Stimulated activated CD8-positive, alpha-beta memory T cell treated with anti-CD3 and anti-CD28 coated beads, Interleukin-12 subunit alpha, Interleukin-12 subunit beta, amount 100 ng/mL, for 4 hours (primary cell): ENCODE measurements around the gene PWWP2A.
"Not testable (repeated sequence)": the region's sequence is repeated elsewhere in the genome, so short reads cannot be mapped to it uniquely, and the experiment has no call there.

ENCODE experiments used
- DNase-seq: peaks from one replicate; pipeline ENCODE4 v3.0.0-alpha.2; 2020; ENCODE audit warnings: low read depth

PWWP2A gene

GRCh38 chr5:160119142-160119904 is at the start of gene PWWP2A:
PWWP2A (minus strand) TSS chr5:160119450; CDS start chr5:160119388, 62 bp downstream.
- peak; percentile 91 for DNase-seq

- DNase-seq: no peak
Observed at GRCh38 chr5:160167624-160168165, 48.4 kb upstream of the PWWP2A start.

GRCh38 chr5:160166973-160167623 is 47.8 kb upstream of the PWWP2A start:
- no peak for DNase-seq

GRCh38 chr5:160166069-160166972 is 47.1 kb upstream of the PWWP2A start:
- DNase-seq: no peak

GRCh38 chr5:160165137-160166068 is 46.2 kb upstream of the PWWP2A start:
- no peak for DNase-seq

- DNase-seq: no peak
Observed at GRCh38 chr5:160162910-160163309, 43.7 kb upstream of the PWWP2A start.

- no peak for DNase-seq
Observed at GRCh38 chr5:160161626-160162025, 42.4 kb upstream of the PWWP2A start.

- not testable (repeated sequence) for DNase-seq
Observed at GRCh38 chr5:160160875-160161274, 41.6 kb upstream of the PWWP2A start.

GRCh38 chr5:160159991-160160792 is 40.9 kb upstream of the PWWP2A start:
- DNase-seq: no peak

- no peak for DNase-seq
Observed at GRCh38 chr5:160158087-160158486, 38.8 kb upstream of the PWWP2A start.

- no peak for DNase-seq
Observed at GRCh38 chr5:160155017-160155750, 35.9 kb upstream of the PWWP2A start.

GRCh38 chr5:160152901-160153300 is 33.7 kb upstream of the PWWP2A start:
- DNase-seq: no peak

- DNase-seq: no peak
Observed at GRCh38 chr5:160152287-160152686, 33.0 kb upstream of the PWWP2A start.

- DNase-seq: no peak
Observed at GRCh38 chr5:160151017-160151416, 31.8 kb upstream of the PWWP2A start.

GRCh38 chr5:160150381-160150780 is 31.1 kb upstream of the PWWP2A start:
- no peak for DNase-seq

GRCh38 chr5:160144436-160144835 is 25.2 kb upstream of the PWWP2A start:
- not testable (repeated sequence) for DNase-seq

GRCh38 chr5:160134332-160134731 is 15.1 kb upstream of the PWWP2A start:
- DNase-seq: no peak

GRCh38 chr5:160133918-160134304 is 14.7 kb upstream of the PWWP2A start:
- DNase-seq: no peak

GRCh38 chr5:160133071-160133917 is 14.0 kb upstream of the PWWP2A start:
- no peak for DNase-seq
